ENCODE measurements around the gene GRB10. TPM values are rescaled to one million over a fixed set of nuclear protein-coding genes. Genes with fewer than 3 reads are reported as not detected.
"Not testable (repeated sequence)": the region's sequence is repeated elsewhere in the genome, so short reads cannot be mapped to it uniquely, and the experiment has no call there.

The GRB10 gene
- total RNA-seq, 1 donor from 2014 or later = 58.6 TPM

DNA sequence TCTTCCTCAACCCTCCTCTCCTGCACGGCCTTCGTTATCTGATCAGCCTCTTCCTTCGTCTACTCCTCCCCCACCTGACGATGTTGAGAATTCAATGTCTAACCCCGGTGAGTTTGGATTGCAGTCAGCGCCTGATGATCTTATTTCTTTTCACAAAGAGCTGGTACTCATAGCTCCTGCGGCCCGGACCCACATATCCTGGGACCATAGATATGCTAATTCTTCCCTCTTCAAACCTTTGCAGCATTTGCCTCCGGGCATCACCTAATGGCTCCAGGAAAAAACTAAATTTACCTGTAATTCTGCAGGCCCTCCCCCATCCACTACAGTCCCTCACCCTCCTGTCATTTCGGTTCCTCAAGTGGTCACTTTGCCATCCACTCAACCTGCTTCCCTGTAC, 205.1 kb downstream of the GRB10 start:
- H3K9me3 ChIP-seq = no peaks in the 10 kb centered on the region
- intact Hi-C loops (cut with DNase I) = no loop called here
- H3K36me3 ChIP-seq = no peaks in the 10 kb centered on the region
- H3K27me3 ChIP-seq = no peaks in the 10 kb centered on the region
- no peak for DNase-seq
- TF ChIP-seq, protein P1, sequence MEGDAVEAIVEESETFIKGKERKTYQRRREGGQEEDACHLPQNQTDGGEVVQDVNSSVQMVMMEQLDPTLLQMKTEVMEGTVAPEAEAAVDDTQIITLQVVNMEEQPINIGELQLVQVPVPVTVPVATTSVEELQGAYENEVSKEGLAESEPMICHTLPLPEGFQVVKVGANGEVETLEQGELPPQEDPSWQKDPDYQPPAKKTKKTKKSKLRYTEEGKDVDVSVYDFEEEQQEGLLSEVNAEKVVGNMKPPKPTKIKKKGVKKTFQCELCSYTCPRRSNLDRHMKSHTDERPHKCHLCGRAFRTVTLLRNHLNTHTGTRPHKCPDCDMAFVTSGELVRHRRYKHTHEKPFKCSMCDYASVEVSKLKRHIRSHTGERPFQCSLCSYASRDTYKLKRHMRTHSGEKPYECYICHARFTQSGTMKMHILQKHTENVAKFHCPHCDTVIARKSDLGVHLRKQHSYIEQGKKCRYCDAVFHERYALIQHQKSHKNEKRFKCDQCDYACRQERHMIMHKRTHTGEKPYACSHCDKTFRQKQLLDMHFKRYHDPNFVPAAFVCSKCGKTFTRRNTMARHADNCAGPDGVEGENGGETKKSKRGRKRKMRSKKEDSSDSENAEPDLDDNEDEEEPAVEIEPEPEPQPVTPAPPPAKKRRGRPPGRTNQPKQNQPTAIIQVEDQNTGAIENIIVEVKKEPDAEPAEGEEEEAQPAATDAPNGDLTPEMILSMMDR (IDR thresholded peaks at IDR 0.05) = no peak
- ATAC-seq = no peak
- H3K4me1 ChIP-seq = no peaks in the 10 kb centered on the region
- no peak overlapping the region for H3K27ac ChIP-seq
- no peak overlapping the region for H3K4me3 ChIP-seq

GRCh38 chr7:50576388-50576787, 206.3 kb downstream of the GRB10 start:
- H3K27ac ChIP-seq; H3K4me1 ChIP-seq; intact Hi-C loops (cut with DNase I); H3K4me3 ChIP-seq; H3K9me3 ChIP-seq; H3K27me3 ChIP-seq; DNase-seq; H3K36me3 ChIP-seq; ATAC-seq: not testable (repeated sequence)

DNA sequence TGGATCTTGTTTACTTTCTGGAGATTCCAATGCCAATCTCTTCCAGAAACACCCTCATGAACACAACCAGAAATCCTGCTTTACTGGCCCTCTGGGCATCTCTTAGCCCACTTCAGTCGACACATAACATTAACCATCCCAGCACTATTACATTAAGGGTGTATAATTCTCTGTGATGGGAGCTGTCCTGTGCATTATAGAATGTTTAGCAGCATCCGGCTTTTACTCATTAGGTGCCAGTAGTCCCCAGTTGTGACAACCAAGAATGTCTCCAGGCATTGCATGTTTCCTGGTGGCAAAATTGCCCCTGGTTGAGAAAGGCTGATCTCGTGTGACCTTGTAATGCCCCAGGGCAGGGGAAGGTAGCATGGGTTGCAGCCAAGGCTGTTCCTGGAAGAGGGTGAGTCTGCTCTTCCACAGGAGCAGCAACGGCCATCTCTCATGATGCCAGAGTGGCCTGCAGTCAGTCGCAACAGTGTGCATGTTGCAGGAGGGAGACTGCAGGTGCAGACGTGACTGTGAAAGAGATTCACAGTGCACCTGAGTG, 214.9 kb downstream of the GRB10 start:
- Histone ChIP-seq H3K9me3 (no peaks in the 10 kb centered on the region), H3K4me3 (no peak overlapping the region), H3K36me3 (no peaks in the 10 kb centered on the region), H3K27ac (no peak overlapping the region), H3K4me1 (peaks cover 4% of the 10 kb centered on the region), H3K27me3 (no peaks in the 10 kb centered on the region)
- DNase-seq (no peak), ATAC-seq (no peak)
- TF ChIP-seq, protein P1 (IDR thresholded peaks at IDR 0.05) = no peak
- intact Hi-C loops (cut with DNase I) = no loop called here

DNA sequence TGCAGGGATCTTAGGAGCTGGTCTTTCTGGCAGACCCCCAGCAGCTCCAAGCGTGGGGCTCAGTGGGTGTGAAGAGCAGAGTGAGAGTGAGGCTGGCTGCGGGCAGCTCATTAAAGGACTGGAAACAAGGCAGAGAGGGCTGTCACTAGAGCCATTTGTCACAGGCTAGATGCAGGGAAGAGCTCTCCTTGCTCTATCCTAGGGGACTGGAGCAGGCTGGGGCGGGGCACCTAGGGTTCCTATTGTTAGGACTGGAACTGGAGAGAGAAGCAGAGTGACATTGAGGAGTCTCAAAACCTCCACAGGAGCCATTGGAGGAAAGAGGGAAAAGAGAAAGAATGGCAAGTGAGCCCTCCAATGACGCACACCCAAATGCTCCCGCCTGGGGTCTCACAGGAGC, 216.7 kb downstream of the GRB10 start:
- H3K27ac ChIP-seq = no peak overlapping the region
- DNase-seq (no peak), ATAC-seq (no peak)
- H3K27me3 ChIP-seq = no peaks in the 10 kb centered on the region
- H3K36me3 ChIP-seq = no peaks in the 10 kb centered on the region
- intact Hi-C loops (cut with DNase I) = no loop called here
- H3K4me3 ChIP-seq = no peak overlapping the region
- peaks cover 4% of the 10 kb centered on the region for H3K4me1 ChIP-seq
- no peaks in the 10 kb centered on the region for H3K9me3 ChIP-seq
- TF ChIP-seq, protein P1 (IDR thresholded peaks at IDR 0.05) = no peak

GRCh38 chr7:50565559-50565916, 217.2 kb downstream of the GRB10 start:
- no peaks in the 10 kb centered on the region for H3K36me3 ChIP-seq
- peaks cover 4% of the 10 kb centered on the region for H3K4me1 ChIP-seq
- ATAC-seq (peak; percentile 6), DNase-seq (no peak)
- H3K9me3 ChIP-seq = no peaks in the 10 kb centered on the region
- H3K4me3 ChIP-seq = no peak overlapping the region
- TF ChIP-seq, protein P1 (IDR thresholded peaks at IDR 0.05) = no peak
- no peaks in the 10 kb centered on the region for H3K27me3 ChIP-seq
- intact Hi-C loops (cut with DNase I) = no loop called here
- no peak overlapping the region for H3K27ac ChIP-seq

DNA sequence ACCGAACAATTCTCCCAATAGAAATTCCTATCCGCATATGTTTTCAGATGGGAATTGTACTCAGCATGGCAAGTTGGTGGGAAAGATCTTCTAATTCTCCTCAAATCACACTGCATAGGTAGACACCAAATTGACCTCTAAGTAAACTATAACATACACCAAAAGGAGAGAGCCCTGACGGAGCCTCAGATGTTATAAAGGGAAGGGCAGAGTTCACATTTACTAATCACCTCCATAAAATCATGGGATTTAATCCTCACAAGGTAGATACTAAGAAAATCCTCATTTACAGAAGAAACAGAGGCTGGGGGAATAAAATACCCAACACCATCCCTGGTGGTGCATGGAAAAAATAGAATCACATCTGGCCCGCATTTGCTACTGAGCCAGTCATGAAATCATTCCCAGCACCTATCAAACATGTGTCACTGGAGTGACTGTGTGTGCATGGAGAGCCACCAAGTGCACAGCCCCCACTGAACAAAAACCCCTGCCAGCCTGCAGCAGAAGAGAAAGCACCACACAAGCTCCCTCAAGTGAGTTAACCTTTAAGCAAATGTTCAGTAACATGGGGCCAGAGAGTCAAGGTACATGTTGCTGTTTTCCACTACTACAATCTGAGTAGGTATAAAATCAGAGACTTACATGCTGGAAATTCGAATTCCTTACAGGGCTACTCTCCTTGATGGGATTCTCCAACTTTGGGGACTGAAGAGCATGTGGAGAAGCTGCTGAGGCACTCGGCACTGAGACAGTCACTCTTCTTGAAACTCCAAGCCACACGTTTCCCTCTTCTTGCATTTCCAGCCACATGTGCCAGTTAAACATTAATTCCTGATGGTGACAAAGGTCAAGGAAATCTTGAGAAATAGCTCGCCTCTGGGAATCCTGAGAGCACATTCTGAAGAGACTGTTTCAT, 217.8 kb downstream of the GRB10 start, which contains the start of gene DDC:
Gene DDC (minus strand): TSS at position 766 of the 919 bp plus-strand sequence. CDS start 21,320 bp downstream, outside the sequence.
- no peak within 1 kb of the TSS for H3K4me3 ChIP-seq
- intact Hi-C loops (cut with DNase I) = no loop called here
- peak; percentile 18 for ATAC-seq
- TF ChIP-seq, protein P1 (IDR thresholded peaks at IDR 0.05) = no peak
- H3K27ac ChIP-seq = no peak within 1 kb of the TSS
- H3K9me3 ChIP-seq = no peaks in the 10 kb centered on the region
- no peak for DNase-seq
- peaks cover 4% of the 10 kb centered on the region for H3K4me1 ChIP-seq
- H3K27me3 ChIP-seq = no peaks in the 10 kb centered on the region
- H3K36me3 ChIP-seq = no peaks in the 10 kb centered on the region

All from upper lobe of right lung (tissue), 1 donor.